HEK293T (cell line): ENCODE measurements around the gene OR7G1.

Source experiments
- CTCF ChIA-PET: fragments of 350-600 bp; formaldehyde crosslinking; extraction: SDS; loops from one replicate; lab custom pipeline; 2021; ENCODE audit warnings: antibody characterized with exemption, inconsistent platforms; lab: Yijun Ruan, JAX
- POLR2A ChIA-PET: fragments of 350-600 bp; formaldehyde crosslinking; extraction: SDS; loops from one replicate; lab custom pipeline; 2020; ENCODE audit warnings: antibody characterized with exemption, inconsistent platforms; lab: Yijun Ruan, JAX
- DNase-seq: peaks from one replicate; pipeline ENCODE4 v3.0.0; 2012; ENCODE audit warnings: mixed read lengths; ENCODE audit errors: extremely low spot score
- ARNT ChIP-seq: fragments of 450-650 bp; IDR thresholded peaks from 2 replicates; pipeline ENCODE4 v1.6.1; 2017; ENCODE audit warnings: mild to moderate bottlenecking
- BHLHE40 ChIP-seq: fragments of 450-650 bp; IDR thresholded peaks from 2 replicates; pipeline ENCODE4 v1.6.1; 2016; ENCODE audit warnings: mild to moderate bottlenecking, moderate library complexity, borderline replicate concordance
- CTBP1 ChIP-seq: fragments of 450-650 bp; IDR thresholded peaks from 2 replicates; pipeline ENCODE4 v1.6.1; 2016; ENCODE audit warnings: borderline replicate concordance
- ELF4 ChIP-seq: fragments of 450-650 bp; IDR thresholded peaks from 2 replicates; pipeline ENCODE4 v1.6.1; 2017; ENCODE audit warnings: antibody characterized with exemption
- FOXA1 ChIP-seq: fragments of 450-650 bp; IDR thresholded peaks from 2 replicates; pipeline ENCODE4 v1.6.1; 2016; ENCODE audit warnings: mild to moderate bottlenecking
- FOXK2 ChIP-seq: fragments of 450-650 bp; IDR thresholded peaks from 2 replicates; pipeline ENCODE4 v1.6.1; 2016; ENCODE audit warnings: mild to moderate bottlenecking
- FOXM1 ChIP-seq: fragments of 450-650 bp; IDR thresholded peaks from 2 replicates; pipeline ENCODE4 v1.6.1; 2017; ENCODE audit warnings: mild to moderate bottlenecking, borderline replicate concordance
- HDGF ChIP-seq: fragments of 450-650 bp; IDR thresholded peaks from 2 replicates; pipeline ENCODE4 v1.6.1; 2017; ENCODE audit warnings: antibody characterized with exemption, borderline replicate concordance
- L3MBTL2 ChIP-seq: fragments of 450-650 bp; conservative IDR thresholded peaks from 2 replicates; pipeline ENCODE4 v1.6.1; 2016; ENCODE audit warnings: mild to moderate bottlenecking
- LEF1 ChIP-seq: fragments of 450-650 bp; IDR thresholded peaks from 2 replicates; pipeline ENCODE4 v1.6.1; 2017; ENCODE audit warnings: mild to moderate bottlenecking, borderline replicate concordance
- NFRKB ChIP-seq: fragments of 450-650 bp; IDR thresholded peaks from 2 replicates; pipeline ENCODE4 v1.6.1; 2016; ENCODE audit warnings: mild to moderate bottlenecking, moderate library complexity
- PKNOX1 ChIP-seq: fragments of 450-650 bp; IDR thresholded peaks from 2 replicates; pipeline ENCODE4 v1.6.1; 2016
- SP1 ChIP-seq: fragments of 450-650 bp; IDR thresholded peaks from 2 replicates; pipeline ENCODE4 v1.6.1; 2017
- SUZ12 ChIP-seq: fragments of 450-650 bp; IDR thresholded peaks from 2 replicates; pipeline ENCODE4 v1.6.1; 2016; ENCODE audit warnings: mild to moderate bottlenecking
- TARDBP ChIP-seq: fragments of 450-650 bp; IDR thresholded peaks from 2 replicates; pipeline ENCODE4 v1.6.1; 2016
- ZNF384 ChIP-seq: fragments of 450-650 bp; IDR thresholded peaks from 2 replicates; pipeline ENCODE4 v1.6.1; 2016

Gene OR7G1

GRCh38 chr19:9115307-9115813 lies at the start of gene OR7G1:
TSS of gene OR7G1 (minus strand) at chr19:9115763. CDS start at chr19:9115763, 0 bp downstream.
- POLR2A ChIA-PET = no interaction called here

GRCh38 chr19:9165261-9165660 lies 49.7 kb upstream of the OR7G1 start:
- POLR2A ChIA-PET = no interaction called here

More at GRCh38 chr19:9115307-9115813, at the start of gene OR7G1:
- CTCF ChIA-PET = no interaction called here
- no peak for DNase-seq
- no peak for TF ChIP-seq PKNOX1

GRCh38 chr19:9161427-9161826 lies 45.9 kb upstream of the OR7G1 start:
- CTCF ChIA-PET = no interaction called here
- TF ChIP-seq NFRKB (no peak), FOXA1 (no peak), ELF4 (no peak), L3MBTL2 (no peak), FOXM1 (no peak), FOXK2 (no peak), SP1 (no peak), LEF1 (no peak), PKNOX1 (no peak), CTBP1 (no peak), ARNT (no peak), HDGF (no peak), BHLHE40 (no peak)
- POLR2A ChIA-PET = no interaction called here
- DNase-seq = no peak

More at GRCh38 chr19:9165261-9165660, 49.7 kb upstream of the OR7G1 start:
- DNase-seq = no peak
- CTCF ChIA-PET = no interaction called here
- TF ChIP-seq SUZ12 (no peak), BHLHE40 (no peak), NFRKB (no peak), TARDBP (no peak), L3MBTL2 (no peak), ELF4 (no peak), ZNF384 (no peak), CTBP1 (no peak), PKNOX1 (no peak), ARNT (no peak), SP1 (no peak), FOXK2 (no peak), FOXM1 (no peak), FOXA1 (no peak), LEF1 (no peak), HDGF (no peak)

GRCh38 chr19:9159891-9160290 lies 44.3 kb upstream of the OR7G1 start:
- DNase-seq = no peak
- ChIA-PET POLR2A (no interaction called here), CTCF (no interaction called here)
- TF ChIP-seq SUZ12 = no peak
- TF ChIP-seq CTBP1 = no peak
- TF ChIP-seq TARDBP = no peak
- no peak for TF ChIP-seq PKNOX1
- TF ChIP-seq L3MBTL2 = no peak
- no peak for TF ChIP-seq HDGF
- no peak for TF ChIP-seq ZNF384
- TF ChIP-seq LEF1 = no peak
- no peak for TF ChIP-seq BHLHE40
- TF ChIP-seq ARNT = no peak
- no peak for TF ChIP-seq SP1
- TF ChIP-seq FOXA1 = no peak
- no peak for TF ChIP-seq ELF4
- no peak for TF ChIP-seq FOXK2
- TF ChIP-seq NFRKB = no peak

- POLR2A ChIA-PET = no interaction called here
- DNase-seq = no peak
- TF ChIP-seq LEF1 (no peak), PKNOX1 (no peak), HDGF (no peak), FOXK2 (no peak), FOXM1 (no peak), SP1 (no peak), CTBP1 (no peak), ARNT (no peak), ELF4 (no peak), FOXA1 (no peak), L3MBTL2 (no peak), ZNF384 (no peak), BHLHE40 (no peak), TARDBP (no peak), SUZ12 (no peak), NFRKB (no peak)
- CTCF ChIA-PET = no interaction called here
Measured at GRCh38 chr19:9156304-9156703, 40.7 kb upstream of the OR7G1 start.
